H1 (cell line): ENCODE data around the gene ITGA3. TPM values are rescaled to one million over a fixed set of nuclear protein-coding genes. Genes with fewer than 3 reads are reported as not detected.

Source experiments
- BCL11A ChIP-seq, 2 experiments: IDR thresholded peaks; one replicate each; pipeline ENCODE4 v1.6.1; 2011; ENCODE audit warnings: low read depth in 2 of 2, low read length in 2 of 2, mild to moderate bottlenecking in 2 of 2
- PHF8 ChIP-seq: fragments of 200-600 bp; sonication (generic); conservative IDR thresholded peaks from 2 replicates; pipeline ENCODE4 v1.7.1; 2012; ENCODE audit warnings: low read depth, mild to moderate bottlenecking, inconsistent platforms, low read length, moderate library complexity
- SP4 ChIP-seq: IDR thresholded peaks from 2 replicates; pipeline ENCODE4 v1.6.1; 2012; ENCODE audit warnings: low read length, inconsistent platforms
- SRF ChIP-seq: IDR thresholded peaks from 2 replicates; pipeline ENCODE4 v1.6.1; 2011; ENCODE audit warnings: mild to moderate bottlenecking, low read depth, low read length, moderate library complexity
- YY1 ChIP-seq: IDR thresholded peaks from 2 replicates; pipeline ENCODE4 v1.6.1; 2011; ENCODE audit warnings: low read depth, mild to moderate bottlenecking, low read length
- polyA plus RNA-seq, 7 experiments: library from polyadenylated mRNA; depleted of rRNA in 3 of 7; stranded (reverse) in 5 of 7; unstranded in 2 of 7; fragments of >200 nt in 5 of 7; fragments of 200-250 nt in 2 of 7; gene quantifications; 1 replicate in 5 of 7; 2 replicates in 1 of 7; 4 replicates in 1 of 7; pipeline versions ENCODE4 v1.2.1 to v1.2.3, GENCODE V29; 2011 to 2013; ENCODE audit warnings: missing spikeins in 2 of 7, mixed read lengths in 2 of 7
- total RNA-seq: library from RNA; stranded (reverse); fragmentation: NEBNext Ultra II Directional; extraction: Animal tissue kit (Norgen Biotek cat#: 25700); gene quantifications from 2 replicates; pipeline ENCODE4 v1.2.1, GENCODE V29; 2021

Gene ITGA3
- total and polyA plus RNA-seq, 2 of the 8 experiments (the other 6 are each of a cell fraction or from before 2014, with no cell fraction given), result 24.0 to 24.2 TPM

DNA sequence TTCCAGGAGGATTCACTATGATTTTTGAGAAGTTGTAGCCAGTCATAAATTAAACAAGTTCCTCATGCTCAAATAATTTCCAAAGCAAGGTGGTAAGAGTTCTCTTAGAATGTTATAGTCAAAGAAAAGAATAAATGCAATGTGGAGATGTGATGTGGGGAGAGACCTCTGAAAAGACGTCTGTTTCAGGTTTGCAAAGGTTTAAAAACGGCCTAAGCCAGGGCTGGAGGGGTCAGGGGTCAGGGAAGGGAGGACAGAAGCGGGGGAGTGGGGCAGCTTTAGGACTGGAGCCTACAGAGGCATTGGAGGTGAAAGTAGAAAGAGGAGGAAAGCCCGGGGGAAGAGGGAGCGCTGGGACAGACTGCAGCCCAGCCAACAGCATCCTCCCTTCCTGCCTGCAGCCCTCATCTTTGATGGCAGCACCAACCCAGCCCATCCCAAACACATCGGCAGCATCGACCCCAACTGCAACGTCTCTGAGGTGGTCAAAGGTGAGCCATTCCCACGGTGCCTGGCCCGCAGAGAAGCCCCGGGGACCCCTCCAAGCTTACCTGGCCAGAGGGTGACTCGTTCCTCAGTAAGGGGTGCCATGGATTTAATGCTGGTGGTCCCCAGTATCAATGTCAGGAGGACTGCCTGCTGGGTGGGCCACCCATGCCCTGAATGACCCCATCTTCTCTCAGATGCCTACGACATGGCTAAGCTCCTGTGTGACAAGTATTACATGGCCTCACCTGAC, 50.7 kb downstream of the ITGA3 start (continued):
- TF ChIP-seq BCL11A (IDR thresholded peaks at IDR 0.05; ENCODE audit: low read depth in 2 of 2, low read length in 2 of 2) (no peak), PHF8 (no peak), SRF (no peak), SP4 (no peak), YY1 (no peak)
